Fibroblast of peridontal ligament (primary cell): Measurements from ENCODE around the gene UBE4A.
A peak's percentile ranks its signal among the peaks of the same experiment; 100 is the strongest.
"Not testable (repeated sequence)": the region's sequence is repeated elsewhere in the genome, so short reads cannot be mapped to it uniquely, and the experiment has no call there.

Experiments
- DNase-seq: peaks from one replicate; pipeline ENCODE4 v3.0.0-alpha.2; 2010; ENCODE audit errors: extremely low read depth

UBE4A gene

GRCh38 chr11:118401880-118402590, 42.6 kb downstream of the UBE4A start:
- DNase-seq: peak; percentile 91

- DNase-seq: not testable (repeated sequence)
These were observed 43.2 kb downstream of the UBE4A start for GRCh38 chr11:118402594-118402993.

DNA sequence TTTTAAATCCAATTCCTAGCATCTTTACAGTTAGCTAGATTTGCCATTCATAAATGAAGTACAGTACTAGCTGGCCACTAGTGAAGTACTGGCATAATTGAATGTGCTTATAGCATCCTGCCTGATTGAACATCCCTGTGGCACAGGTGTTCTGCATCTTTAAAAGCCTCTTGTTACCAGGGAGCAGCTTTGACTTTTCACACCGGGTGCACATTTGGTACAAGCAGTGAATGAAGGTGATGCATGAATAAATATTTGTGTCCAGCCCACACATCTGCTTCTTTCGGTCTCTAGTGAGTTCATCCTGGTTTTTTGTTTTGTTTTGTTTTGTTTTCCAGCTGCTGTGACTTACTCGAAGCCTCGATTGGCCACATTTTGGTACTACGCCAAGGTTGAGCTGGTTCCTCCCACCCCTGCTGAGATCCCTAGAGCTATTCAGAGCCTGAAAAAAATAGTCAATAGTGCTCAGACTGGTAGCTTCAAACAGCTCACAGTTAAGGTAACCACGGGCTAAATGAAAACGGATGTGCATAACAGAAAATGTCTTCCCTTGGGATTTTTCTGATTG, 47.3 kb downstream of the UBE4A start:
- peak; percentile 57 for DNase-seq

DNA sequence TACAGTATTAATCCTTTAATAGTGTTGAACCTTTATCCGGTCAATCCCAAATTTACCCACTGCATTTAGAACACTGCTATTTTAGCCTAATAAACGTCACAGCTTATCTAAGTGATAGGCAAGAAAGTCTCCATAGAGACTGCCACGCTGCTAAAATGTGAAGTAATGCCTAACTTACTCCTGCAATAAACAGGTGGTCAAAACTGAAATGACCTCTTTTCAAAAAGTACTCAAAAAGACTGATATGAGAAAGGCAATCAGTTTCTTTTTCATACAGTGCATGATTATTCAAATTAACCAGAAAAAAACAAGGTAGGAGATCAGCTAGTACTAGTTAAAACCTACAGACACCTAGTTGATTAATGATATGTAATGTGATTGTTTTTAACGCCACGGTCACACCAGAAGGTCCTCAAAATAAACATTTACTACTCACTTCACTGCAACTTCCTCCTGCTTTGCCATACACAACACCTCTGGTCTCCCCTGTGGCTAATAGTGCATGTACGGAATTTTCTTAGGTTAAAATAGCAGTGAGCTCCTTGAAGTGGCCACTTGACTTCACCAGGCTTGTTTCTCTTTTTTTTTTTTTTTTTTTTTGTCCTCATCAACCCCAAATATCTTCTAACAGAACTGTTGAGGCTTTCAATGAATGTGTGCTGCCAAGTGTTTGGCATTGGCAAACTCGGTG, 50.8 kb downstream of the UBE4A start:
- no peak for DNase-seq

- no peak for DNase-seq
These were observed 52.1 kb downstream of the UBE4A start for GRCh38 chr11:118411530-118411929.

DNA sequence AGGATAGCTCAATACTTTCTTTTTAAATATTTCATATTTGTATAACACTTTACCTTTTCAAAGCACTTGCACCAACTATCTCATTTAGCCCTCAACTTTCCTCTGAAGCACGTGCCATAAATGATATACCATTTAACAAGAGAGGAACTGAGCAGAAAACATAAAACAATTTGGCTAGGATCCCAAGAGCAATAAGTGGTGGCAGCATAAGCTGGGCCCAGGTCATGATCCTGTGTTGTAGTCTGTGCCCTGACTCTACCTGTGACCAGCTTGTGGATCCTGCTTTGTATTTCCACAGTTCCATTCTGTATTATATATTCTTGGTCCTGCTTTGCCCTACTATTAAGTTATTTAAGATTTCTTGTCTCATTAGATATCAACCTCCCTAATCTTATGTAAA, 53.5 kb downstream of the UBE4A start:
- DNase-seq: no peak

GRCh38 chr11:118415062-118415738, 55.8 kb downstream of the UBE4A start:
- DNase-seq: no peak

DNA sequence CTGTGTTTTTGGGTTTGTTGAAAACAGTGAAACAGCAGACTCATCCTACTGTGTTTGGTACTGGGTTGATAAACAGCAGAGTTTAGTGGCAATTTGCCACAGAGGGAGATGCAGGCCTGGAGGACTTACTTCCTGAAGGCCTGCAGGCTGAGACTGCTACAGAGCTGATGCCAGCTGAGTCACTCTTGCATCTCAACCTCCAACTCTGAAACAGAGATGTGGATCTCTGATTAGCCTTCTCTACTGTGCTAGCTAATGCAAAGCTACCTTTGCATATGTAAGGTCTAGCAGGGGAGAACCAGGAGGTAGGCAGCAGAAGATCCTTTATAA, 56.3 kb downstream of the UBE4A start:
- peak; percentile 94 for DNase-seq

DNA sequence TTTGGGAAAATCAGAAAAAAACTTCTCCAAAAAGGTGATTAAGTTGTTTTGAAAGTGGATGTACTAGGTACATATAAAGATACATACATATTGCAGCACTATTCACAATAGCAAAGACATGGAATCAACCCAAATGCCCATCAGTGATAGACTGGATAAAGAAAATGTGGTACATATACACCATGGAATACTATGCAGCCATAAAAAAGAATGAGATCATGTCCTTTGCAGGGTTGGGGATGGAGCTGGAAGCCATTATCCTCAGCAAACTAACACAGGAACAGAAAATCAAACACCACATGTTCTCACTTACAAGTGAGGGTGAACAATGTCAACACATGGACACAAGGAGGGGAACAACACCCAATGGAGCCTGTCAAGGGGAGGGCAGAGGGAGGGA, 57.5 kb downstream of the UBE4A start:
- DNase-seq: not testable (repeated sequence)

- DNase-seq: no peak
These were observed 58.4 kb downstream of the UBE4A start for GRCh38 chr11:118417801-118418200.

DNA sequence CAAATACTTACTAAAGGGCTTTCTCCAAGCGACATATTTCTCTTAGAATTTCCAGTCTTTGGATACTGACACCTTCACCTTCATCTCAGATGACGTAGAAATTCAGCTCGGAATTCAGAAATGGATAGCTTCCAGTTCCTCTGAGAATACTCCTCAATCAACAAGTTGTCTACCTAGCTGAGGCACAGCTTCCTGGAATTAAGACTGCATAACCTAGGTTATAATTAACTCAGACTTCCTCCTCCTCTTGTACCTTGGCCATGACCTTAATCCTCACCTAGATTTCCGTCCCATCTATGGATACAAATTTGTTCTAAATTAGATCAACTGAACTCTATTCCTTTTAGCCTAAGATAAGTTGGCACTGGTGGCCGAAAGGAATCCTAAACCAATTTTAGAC, 59.4 kb downstream of the UBE4A start:
- DNase-seq: no peak

- DNase-seq: no peak
These were observed 68.3 kb downstream of the UBE4A start for GRCh38 chr11:118427707-118428106.

GRCh38 chr11:118430956-118431355, 71.6 kb downstream of the UBE4A start:
- no peak for DNase-seq

DNA sequence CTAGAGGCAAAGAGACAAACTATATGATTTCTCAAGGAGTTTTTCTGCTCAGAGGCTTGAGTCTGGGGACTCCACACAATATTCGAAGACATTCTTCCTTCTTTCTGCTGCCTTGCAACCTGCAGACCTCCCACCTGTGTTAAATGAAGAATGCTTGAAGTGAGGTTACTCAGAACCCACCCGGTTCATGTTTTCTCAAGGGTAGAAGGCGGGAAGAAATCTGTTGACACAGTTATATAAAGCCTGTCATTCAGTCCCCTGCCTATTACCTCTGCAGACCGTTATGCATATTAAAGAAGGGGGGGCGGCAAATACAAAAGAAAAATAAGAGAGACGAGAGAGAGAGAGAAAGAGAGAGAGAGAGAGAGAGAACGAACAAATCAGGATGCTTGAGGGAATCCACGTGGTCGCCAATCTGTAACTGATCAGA, 74.7 kb downstream of the UBE4A start:
- peak; percentile 69 for DNase-seq

DNA sequence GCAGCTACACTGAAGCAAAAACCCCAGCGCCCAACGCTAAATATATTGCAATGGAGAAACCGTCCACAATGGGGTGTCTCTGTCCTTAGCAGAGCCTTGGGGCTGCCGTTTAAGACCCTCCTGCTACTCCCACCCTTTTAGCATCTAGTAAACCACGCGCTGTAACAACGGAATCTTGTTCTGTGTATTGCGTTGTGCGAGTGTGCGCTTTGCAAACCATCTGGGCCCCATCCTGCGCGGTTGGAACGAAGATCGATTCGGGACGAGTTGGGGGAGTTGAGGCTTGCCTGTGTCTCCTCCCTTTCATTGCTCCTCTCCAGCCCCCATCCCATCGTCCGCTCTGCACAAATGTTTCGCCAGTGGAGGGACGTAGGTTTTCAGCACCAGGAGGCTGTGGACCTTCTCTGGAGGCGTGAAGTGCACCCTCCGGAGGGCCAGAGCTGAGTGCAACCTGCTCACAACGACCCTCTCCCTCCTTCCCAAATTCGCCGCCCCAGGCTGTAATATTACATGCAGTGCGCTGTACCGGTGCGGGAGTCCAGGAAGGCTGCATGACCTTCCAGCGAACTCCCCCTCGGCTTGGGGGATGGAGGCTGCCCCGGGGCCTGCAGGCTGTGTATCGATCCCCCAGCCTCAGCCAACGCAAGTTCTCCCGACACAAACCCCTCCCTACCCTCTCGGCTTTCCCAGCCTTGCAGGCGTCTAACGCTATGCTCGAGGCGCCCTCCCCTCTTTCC, 75.3 kb downstream of the UBE4A start:
- peak; percentile 33 for DNase-seq

GRCh38 chr11:118435290-118435892, 76.0 kb downstream of the UBE4A start:
- no peak for DNase-seq

DNA sequence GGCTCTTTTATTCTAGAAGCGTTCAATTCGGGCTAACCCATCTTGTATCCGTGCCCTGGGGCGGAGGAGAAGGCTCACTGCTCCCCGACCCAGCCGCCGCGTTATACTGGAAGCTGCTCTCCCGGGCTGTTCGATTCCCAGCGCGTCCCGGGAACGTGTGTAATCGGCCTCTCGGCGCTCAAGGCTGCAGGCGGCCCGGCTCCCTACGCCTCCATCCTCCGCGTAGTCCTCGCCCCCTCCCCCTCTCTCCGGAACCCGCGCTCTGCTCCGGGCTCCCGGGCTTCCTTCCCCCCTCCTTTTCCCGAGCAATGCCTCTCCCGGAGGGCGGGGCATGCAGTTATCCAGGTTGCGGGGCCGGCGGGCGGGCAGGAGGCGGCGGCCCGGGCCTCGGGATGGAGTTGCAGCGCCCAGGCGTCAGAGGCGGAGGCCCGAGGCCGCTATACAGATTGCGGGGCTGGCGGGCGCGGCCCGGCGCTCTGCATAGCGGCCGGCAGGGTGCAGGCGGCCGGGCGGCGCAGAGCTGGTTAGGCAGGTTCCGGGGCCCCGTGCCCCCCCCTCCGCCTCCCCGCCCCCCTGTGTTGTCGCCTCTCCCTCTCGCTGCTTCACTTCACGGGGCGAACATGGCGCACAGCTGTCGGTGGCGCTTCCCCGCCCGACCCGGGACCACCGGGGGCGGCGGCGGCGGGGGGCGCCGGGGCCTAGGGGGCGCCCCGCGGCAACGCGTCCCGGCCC, 76.7 kb downstream of the UBE4A start, which contains the start of gene KMT2A:
TSS of gene KMT2A (plus strand) at position 600 of the 732 bp plus-strand sequence. CDS start at position 621, 21 bp downstream.
- DNase-seq: peak; percentile 94

DNA sequence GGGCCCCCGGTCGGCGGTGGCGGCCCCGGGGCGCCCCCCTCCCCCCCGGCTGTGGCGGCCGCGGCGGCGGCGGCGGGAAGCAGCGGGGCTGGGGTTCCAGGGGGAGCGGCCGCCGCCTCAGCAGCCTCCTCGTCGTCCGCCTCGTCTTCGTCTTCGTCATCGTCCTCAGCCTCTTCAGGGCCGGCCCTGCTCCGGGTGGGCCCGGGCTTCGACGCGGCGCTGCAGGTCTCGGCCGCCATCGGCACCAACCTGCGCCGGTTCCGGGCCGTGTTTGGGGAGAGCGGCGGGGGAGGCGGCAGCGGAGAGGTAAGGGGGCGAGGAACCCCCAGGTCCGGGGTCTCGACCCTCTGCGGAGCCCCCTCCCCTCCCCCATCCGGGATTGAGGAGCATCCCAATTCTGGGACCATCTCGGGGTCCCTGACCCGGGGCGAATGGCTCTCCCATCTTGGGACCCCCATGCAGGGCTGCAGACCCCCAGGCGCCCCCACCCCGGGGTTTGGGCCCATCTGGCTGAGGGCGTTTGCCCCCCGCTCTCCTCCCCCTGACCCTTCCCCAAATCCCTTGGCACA, 77.3 kb downstream of the UBE4A start:
- no peak for DNase-seq

- peak; percentile 32 for DNase-seq
These were observed 78.1 kb downstream of the UBE4A start for GRCh38 chr11:118437208-118438125.
